Astrocyte of the cerebellum (primary cell): ENCODE measurements around the gene PIK3R1.
"Not testable (repeated sequence)": the region's sequence is repeated elsewhere in the genome, so short reads cannot be mapped to it uniquely, and the experiment has no call there.

Source experiments
- DNase-seq: peaks from one replicate; pipeline ENCODE4 v3.0.0-alpha.2; 2011; ENCODE audit warnings: low read depth
- H3K4me3 ChIP-seq: 2 replicates; pipeline ENCODE4 v1.5.1; 2011; ENCODE audit warnings: mild to moderate bottlenecking, low read depth, low read length, moderate library complexity
- CTCF ChIP-seq: IDR thresholded peaks from 2 replicates; pipeline ENCODE4 v1.5.1; 2012; ENCODE audit warnings: low read length, low read depth, moderate library complexity, mild to moderate bottlenecking; ENCODE audit errors: missing control alignments
- in situ Hi-C: cut with HindIII; loops from 2 replicates; pipeline ENCODE4 v1.10.0; 2017; ENCODE audit warnings: low sequenced_read_pairs

The PIK3R1 gene

GRCh38 chr5:68230285-68230684 lies 14.7 kb downstream of the PIK3R1 start:
- no peak for TF ChIP-seq CTCF
- in situ Hi-C loops, result loop anchor here (25.0 kb wide), 1 partner anchor 743 kb away; no protein-coding TSS in a partner anchor
- no peak for DNase-seq
- no peak overlapping the region for H3K4me3 ChIP-seq

- in situ Hi-C loops, result loop anchor here (25.0 kb wide), 1 partner anchor 744 kb away; no protein-coding TSS in a partner anchor
- no peak for DNase-seq
- no peak for TF ChIP-seq CTCF
- H3K4me3 ChIP-seq, result no peak overlapping the region
These were observed 16.0 kb downstream of the PIK3R1 start for GRCh38 chr5:68231414-68232076.

GRCh38 chr5:68232277-68232676 lies 16.7 kb downstream of the PIK3R1 start:
- TF ChIP-seq CTCF, result no peak
- in situ Hi-C loops, result loop anchor here (25.0 kb wide), 1 partner anchor 745 kb away; no protein-coding TSS in a partner anchor
- DNase-seq, result no peak

GRCh38 chr5:68233075-68233474 lies 17.5 kb downstream of the PIK3R1 start:
- no peak for TF ChIP-seq CTCF
- no peak for DNase-seq
- no peak overlapping the region for H3K4me3 ChIP-seq
- in situ Hi-C loops, result loop anchor here (25.0 kb wide), 1 partner anchor 746 kb away; no protein-coding TSS in a partner anchor

More at GRCh38 chr5:68232277-68232676, 16.7 kb downstream of the PIK3R1 start:
- H3K4me3 ChIP-seq, result no peak overlapping the region

GRCh38 chr5:68235229-68235628 lies 19.7 kb downstream of the PIK3R1 start:
- not testable (repeated sequence) for DNase-seq, H3K4me3 ChIP-seq
- in situ Hi-C loops, result loop anchor here (25.0 kb wide), 1 partner anchor 748 kb away; no protein-coding TSS in a partner anchor

- DNase-seq, result no peak
- in situ Hi-C loops, result loop anchor here (25.0 kb wide), 1 partner anchor 750 kb away; no protein-coding TSS in a partner anchor
- TF ChIP-seq CTCF, result no peak
- no peak overlapping the region for H3K4me3 ChIP-seq
These were observed 22.2 kb downstream of the PIK3R1 start for GRCh38 chr5:68237715-68238114.

GRCh38 chr5:68239487-68239886 lies 23.9 kb downstream of the PIK3R1 start:
- peak; percentile 33 for DNase-seq
- in situ Hi-C loops, result loop anchor here (25.0 kb wide), 1 partner anchor 752 kb away; no protein-coding TSS in a partner anchor
- H3K4me3 ChIP-seq, result no peak overlapping the region
- no peak for TF ChIP-seq CTCF
